GM04504 (cell line): ENCODE data around the gene SSTR5.

Experiments used
- DNase-seq: peaks from one replicate; pipeline ENCODE4 v3.0.0-alpha.2; 2012; ENCODE audit warnings: low read depth

SSTR5 gene

GRCh38 chr16:1040346-1040745, 32.2 kb upstream of the SSTR5 start:
- DNase-seq, result no peak

DNA sequence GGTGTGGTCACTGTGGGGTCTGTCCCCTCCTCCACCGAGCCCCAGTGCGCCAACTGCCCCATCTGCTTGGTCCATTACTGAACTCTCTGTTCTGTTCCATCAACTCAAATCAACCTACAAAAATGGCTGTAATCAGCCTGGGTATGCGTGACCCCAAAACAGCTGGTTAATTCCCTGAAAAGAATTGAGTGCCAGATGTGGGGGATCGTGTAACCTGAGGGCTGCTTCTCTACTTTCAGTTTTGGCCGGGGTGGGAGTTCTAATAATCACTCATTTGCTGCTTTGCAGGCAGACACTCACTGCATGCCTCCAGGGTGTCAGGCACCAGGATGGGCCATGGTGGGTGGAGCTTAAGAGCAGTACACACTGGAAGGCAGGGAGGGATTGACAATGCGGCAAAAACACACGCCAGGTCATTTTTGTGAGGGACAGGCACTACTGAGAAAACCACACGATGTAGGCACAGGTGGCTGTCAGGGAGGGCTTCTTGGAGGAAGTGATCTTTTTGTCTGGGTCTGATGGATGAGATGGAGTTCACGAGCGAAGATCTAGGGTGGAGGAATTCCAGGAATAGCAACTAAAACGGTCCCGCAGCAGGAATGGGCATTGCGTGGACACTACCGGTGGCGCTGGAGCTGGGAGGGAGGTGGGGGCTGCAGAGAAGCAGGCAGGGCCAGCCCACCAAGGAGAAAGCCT, 30.4 kb upstream of the SSTR5 start:
- no peak for DNase-seq

GRCh38 chr16:1042866-1043265, 29.7 kb upstream of the SSTR5 start:
- DNase-seq, result no peak

DNA sequence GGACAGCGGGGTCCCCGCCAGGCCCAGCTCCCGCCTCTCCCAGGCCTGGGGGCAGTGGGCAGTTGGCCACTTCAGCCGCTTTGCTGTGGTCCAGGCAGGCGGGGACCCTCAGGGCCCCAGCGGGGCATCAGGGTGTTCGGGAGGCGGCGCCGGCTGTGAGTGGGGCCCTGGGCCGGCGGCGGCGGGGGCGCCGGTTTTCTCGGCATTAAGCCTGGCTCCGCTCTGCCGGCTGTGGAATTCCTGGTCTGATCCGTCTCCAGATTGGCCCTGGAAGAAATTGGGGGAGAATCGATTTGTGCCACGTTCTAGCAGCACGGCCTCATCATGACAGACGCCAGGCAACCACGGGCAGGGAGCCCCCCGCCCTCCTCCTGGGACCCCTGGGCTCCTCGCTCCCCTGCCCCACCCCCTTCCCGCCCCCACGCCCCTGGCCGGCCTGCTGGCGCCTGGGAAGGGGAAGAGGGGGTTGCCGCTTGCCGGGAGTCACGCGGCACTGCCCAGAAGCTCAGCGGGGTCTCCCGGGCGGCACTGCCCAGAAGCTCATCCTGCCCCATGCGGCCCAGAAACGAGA, 28.6 kb upstream of the SSTR5 start:
- DNase-seq, result no peak

DNA sequence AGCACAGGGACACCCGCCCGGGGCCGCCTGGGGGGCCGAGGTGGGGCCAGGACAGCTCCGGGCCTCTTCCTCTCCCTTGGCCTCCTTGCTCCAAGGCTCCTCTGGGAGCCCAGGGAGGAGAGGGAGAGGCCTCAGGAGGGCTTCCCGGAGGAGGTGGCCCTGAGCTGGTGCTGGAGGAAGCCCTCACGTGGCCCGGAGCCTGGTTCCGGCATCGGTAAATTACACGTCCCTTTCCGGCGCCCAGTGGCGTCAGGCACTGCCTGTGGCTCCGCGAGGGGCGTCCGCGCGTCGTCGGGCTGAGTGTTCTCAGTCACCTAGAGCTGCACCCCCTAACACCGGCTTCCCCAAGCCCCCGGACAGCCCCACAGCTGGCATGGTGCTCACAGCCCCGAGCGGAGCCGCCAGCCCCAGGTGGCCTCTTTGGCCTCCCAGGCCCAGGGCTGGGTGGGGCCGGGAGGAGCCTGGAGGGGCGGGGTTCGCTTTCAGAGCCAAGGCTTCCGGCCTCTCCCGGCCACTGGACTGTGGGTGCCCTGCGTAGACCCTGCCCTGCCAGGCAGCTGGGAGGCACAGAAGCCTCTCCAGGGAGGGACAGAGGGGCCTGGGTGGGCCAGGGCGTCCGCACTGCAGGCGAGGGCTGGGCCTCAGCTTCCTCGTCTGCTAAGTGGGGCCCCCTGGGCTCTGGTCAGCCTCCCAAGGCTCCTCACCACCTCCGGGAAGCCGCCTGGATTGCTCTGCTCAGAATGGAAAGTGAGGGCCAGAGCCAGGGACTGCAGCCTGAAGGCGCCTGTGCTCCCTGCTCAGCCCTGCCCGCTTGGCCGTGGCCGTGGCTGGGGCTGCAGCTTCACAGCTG, 27.9 kb upstream of the SSTR5 start:
- no peak for DNase-seq

DNA sequence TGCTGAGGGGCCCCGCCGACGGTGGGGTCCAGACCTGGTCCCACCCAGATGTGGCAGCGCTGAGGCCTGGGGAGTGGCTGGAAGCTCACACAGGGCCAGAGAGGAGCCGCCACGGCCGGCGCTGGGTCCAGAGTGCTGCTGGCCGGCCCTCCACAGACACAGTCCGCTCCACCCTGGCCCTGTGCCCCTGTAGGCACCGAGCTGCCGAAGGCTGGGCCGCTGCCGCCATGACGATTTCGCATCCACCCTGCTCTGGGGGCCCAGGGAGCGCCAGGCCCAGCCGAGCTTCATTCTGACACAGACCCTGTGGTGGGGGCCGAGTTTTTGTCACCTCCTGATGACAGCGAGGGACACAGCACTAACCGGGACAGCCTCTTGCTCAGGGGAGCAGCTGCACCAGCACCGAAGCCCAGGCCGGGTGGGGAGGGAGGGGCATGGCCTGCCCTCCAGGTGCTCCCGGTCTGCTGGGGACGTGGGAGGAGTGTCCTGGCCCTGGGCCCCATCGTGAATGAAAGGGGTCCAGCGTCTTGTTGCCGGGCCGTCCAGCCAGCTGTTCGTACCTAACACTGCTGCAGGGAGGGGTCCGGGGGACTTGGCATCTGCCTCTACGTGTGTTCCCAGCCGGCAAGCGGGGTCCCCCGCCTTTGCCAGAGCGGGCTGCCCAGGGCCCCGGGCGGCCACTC, 27.1 kb upstream of the SSTR5 start:
- DNase-seq, result no peak

DNA sequence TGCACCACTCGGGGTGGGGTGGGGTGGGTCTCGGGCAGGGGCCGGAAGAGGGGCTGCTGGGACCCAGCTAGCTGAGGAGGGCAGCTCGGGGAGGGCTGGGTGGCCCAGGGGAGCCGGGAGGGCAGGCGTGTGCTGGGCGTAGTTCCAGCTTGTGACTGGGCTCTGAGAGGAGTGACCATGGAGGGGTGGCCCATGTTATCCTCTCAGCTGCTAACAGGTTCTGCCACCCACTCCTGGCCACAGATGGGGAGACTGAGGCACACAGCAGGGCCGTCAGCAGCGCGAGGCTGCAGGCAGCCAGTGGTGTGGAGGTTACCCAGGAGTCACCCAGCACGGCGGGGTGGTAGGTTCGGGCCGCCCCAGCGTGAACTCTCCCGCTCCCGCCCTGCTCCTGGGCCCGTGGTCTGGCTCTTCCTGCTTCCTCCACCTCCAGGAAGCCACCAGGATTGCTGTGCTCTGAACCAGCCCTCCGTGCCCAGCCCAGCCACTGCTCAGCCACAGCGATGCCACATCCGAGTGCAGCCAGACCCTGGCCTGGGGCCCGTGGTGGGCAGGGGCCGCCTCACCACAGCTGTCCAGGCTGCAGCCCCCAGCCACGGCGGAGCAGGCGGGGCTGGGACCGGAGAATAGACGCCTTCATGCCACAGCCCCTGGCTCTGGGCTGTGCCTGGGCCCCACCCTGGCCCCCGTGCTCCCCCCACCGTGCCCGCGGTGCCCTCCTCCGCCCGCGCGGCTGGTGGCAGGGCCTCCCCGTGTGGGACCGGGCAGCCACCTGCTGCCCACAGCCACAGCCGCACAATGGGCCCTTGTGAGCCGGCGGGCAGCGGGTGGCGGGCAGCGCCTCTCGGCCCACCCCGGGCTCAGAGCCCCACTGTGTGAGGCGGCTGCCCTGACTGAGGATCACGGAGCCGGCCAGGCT, 26.3 kb upstream of the SSTR5 start:
- no peak for DNase-seq

DNA sequence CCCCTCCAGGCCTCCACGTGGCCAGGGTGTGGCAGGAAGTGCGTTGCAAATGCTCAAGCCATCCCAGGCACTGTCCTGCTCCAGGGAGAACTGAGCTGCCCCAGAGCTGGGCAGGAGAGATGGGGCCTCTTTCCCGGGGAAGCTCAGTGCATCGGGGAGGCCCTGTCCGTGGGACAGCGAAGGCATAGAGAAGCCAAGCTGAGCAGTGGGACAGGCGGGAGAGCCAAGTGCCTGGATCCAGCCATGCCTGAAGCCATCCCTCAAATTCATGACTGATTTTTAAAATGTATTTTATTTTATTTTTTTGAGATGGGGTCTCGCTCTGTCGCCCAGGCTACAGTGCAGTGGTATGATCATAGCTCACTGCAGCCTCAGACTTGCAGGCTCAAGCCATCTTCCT, 25.4 kb upstream of the SSTR5 start:
- no peak for DNase-seq

GRCh38 chr16:1047801-1048200, 24.7 kb upstream of the SSTR5 start:
- no peak for DNase-seq

DNA sequence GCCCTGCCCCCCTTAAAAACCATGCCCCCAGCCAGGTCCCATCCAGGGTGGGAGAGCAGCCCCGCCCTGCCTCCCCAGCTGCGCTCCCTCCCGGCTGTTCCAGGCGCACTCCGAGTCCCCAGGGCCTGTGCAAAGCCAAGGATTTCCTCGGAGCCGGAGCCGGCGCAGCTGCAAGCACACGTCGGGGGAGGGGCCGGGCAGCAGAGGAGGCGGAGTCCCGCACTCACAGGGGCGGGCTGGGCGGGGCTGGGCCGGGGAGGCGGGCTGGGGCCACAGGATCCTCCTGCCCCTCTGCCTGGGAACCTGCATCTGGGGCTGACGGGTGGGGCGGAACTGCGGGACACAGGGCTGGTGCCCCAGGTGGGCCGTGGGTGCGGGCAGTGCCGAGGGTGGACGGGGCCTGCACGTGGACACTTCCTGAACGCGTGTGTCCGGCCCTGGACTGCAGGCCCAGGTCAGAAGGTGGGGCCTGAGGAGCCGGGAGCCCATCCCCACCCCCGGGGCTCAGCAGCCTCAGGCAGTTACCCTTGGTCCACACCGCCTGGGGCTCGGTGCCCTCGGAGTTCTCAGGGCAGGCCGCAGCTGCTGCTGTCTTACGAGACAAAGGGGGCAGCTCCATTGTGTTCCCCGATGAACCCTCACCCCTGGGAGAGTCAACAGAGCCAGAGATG, 24.0 kb upstream of the SSTR5 start:
- DNase-seq, result no peak

GRCh38 chr16:1049113-1049975, 23.2 kb upstream of the SSTR5 start:
- no peak for DNase-seq

DNA sequence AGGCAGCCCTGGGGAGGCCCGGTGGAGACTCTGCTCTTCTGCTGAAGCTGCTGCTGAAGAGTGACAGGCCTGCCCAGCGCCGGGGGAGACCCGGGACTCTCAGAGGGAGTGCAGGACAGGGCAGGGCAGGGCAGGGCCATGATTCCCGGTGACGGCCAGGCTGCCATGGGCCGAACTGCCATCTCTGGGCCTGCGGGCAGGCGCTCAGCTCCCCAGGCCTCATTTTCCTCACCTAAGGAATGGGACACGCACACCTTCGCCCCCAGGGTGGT, 22.6 kb upstream of the SSTR5 start:
- DNase-seq, result no peak

GRCh38 chr16:1050516-1050915, 22.0 kb upstream of the SSTR5 start:
- DNase-seq, result no peak

DNA sequence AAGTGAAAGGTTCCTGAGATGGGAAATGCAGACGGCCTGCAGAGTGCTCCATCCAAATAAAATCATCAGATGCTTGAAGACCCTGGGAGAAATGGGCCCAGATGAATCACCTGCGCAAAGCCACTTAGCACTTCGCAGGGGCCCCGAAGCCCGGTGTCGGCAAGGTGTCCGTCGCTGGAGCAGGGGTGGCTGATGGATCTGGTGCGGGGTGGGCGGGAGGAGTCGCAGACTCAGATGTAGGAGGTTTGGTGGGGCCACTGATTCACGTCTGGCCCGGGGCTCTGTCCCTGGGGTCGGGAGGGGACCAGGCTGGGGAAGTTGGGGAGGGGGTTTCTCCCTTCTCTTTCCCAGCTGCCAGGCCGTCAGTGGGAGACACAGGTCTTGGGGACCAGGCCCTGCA, 21.6 kb upstream of the SSTR5 start:
- no peak for DNase-seq

DNA sequence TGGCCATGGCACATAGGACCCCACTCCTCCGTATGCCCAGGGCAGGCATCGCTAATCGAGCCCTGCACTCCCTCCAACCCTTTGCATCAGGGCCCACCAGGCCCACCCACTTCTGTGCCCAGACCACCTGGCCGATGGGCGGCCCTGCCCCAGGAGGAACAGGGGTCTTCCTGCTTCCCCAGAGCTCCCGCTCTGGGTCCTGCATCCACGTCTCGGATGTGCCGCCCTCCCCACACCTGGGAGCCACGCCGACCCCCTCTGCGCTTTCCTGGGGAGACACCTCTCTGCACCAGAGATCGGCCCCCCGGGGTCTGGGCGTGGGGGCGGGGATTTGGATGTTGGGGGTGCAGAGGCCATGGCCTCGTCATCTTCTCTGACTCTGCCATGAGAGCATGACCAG, 21.1 kb upstream of the SSTR5 start:
- no peak for DNase-seq

DNA sequence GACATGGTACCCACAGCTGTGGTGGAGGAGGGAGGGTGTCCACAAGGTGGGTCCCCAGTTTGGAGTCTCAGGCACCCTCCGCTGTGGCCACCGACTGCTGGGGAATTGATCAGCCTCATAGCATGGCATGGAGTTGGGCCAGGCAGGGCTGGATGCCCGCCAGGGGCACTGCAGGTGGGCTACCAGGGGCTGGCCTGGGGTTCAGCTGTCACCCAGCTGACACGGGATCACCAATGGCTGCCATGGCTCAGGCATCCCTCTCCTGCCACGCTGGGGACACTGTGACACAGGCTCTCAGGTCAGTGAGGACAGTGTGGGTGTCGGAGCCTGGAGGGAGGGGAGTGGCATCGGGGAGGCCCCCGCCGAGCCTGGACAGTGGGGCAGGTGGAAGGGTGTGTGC, 19.8 kb upstream of the SSTR5 start:
- DNase-seq, result no peak

- DNase-seq, result no peak
Observed at GRCh38 chr16:1053121-1053521, 19.4 kb upstream of the SSTR5 start.

DNA sequence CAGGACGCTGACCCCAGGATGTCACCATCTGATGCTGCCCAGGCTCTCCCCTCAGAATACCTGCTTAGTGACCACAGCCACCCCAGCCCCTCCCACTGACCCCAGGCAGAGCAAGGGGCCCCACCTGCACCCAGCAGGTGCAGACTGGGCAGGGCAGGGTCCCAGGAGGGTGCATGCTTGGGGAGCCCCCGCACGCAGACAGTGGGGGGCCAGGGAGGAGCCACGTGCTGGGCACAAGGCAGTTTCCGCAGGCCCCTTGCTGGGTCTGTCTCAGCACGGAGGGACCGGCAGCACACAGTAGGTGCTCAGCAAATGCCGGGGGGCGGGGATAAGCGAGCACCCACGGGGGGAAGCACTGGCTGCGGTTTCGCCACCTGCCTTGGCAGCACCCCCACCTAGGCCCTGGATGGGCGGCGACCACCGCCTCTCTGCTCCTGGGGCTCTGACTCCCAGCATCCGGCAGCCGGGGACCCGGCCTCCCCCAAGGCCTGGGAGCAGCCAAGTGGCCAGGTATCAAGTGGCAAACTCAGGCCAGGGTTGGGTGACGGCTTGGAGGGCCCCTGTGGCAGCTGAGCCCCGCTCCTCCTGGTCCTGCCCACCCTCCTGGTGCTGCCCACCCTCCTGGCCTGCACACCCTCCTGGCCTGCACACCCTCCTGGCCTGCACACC, 18.7 kb upstream of the SSTR5 start:
- DNase-seq, result no peak

DNA sequence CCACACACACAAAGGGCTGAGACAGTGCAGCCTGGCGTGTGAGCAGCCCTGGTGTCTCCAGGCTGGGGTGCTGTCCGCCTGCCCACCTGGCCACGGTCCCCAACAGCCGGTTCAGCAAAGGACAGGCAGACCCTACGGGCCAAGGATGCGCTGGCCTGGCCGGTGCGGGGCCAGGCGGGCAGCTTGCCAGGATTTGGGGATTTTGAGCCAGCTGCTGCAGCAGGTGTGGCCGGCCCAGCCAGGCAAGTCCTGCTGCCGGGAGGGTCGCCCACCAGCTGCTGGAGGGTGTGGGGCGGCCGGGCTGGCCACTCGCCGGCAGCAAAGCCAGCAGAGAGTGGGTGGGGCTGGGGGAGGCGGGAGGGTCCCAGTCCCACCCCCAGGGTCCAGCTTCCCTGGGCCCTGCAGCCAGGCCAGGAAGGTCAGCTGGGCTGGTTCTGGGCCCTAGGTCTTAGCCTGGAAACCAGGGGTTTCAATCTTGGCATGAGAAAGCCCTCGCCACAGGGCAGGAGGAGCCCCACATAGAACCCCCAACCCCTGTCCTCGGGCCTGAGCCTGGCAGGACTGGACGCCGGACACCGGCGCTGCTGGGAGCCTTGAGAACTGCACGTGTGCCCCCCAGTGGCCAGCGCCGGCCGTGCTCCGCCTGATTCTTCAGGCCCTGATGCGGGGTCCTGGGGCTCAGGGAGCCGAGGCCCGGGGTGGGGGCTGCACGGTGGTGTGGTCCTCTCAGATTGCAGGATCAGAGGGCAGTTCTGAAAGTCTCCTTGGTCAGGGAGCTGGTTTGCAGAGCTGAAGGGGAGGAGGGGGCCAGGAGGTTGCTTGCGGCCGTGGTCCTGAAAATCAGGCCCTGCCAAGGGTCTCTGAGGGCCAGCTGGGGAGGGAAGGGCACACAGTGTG, 17.6 kb upstream of the SSTR5 start:
- DNase-seq, result no peak
